GM18502 (cell line): ENCODE measurements around the gene SAG.

Source experiments
- ATAC-seq: cut with Tn5 transposase; IDR thresholded peaks from one replicate; pipeline ENCODE4 v1.9.1; 2021; ENCODE audit warnings: mild to moderate bottlenecking; ENCODE audit not compliant: unreplicated experiment, poor library complexity

Gene SAG

DNA sequence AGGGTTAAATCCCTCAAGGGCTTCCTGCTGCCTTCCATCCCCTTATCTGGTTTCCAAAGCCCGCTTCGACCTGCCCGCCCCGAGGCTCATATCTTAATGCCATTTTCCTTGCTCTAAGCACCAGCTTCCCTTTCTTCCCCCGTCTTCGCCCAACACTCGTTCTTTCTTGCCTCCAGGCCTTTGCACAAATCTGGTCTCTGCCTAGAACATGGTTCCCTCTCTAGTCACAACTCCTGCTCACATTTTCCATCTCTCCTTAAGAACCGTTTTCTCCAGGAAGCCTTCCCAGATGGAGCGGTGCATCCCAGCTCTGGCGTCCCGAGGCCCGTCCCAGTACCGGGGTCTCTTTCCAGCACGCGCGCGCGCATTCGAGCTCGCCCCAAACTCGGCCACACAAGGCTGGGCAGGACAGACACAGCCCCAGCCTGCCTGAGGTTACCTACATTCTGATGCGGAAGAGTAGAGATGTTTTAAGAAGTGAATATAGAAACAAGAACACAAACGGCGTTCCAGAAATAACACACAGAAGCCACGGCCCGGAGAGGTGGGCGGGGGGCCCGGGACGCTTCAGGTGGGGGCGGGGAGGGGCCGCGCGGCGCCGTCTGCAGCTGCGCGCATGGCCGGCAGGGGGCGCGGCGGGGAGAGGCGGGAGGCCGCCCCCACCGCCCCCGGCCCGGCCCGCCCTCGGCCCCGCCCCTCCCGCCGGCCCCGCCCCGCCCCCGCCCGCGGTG, 46.3 kb downstream of the SAG start, which contains the start of gene DGKD:
TSS of gene DGKD (plus strand) at position 726 of the 731 bp plus-strand sequence. CDS start 25 bp downstream, outside the sequence.
- peak; percentile 51 for ATAC-seq

DNA sequence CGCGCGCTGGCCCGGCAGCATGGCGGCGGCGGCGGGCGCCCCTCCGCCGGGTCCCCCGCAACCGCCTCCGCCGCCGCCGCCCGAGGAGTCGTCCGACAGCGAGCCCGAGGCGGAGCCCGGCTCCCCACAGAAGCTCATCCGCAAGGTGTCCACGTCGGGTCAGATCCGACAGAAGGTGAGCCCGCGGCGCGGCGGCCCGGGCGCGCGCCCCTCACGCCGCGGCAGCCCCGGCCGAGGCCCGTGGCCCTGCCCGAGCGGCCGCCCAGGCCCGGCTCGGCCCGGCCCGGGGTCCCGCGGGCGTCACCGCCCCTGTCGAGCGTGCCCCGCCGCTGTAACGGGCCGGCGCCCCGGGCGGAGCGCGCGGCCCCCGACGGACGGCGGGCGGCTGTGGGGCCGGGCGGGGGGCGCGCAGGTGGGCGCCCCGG, 46.9 kb downstream of the SAG start:
- peak; percentile 50 for ATAC-seq

DNA sequence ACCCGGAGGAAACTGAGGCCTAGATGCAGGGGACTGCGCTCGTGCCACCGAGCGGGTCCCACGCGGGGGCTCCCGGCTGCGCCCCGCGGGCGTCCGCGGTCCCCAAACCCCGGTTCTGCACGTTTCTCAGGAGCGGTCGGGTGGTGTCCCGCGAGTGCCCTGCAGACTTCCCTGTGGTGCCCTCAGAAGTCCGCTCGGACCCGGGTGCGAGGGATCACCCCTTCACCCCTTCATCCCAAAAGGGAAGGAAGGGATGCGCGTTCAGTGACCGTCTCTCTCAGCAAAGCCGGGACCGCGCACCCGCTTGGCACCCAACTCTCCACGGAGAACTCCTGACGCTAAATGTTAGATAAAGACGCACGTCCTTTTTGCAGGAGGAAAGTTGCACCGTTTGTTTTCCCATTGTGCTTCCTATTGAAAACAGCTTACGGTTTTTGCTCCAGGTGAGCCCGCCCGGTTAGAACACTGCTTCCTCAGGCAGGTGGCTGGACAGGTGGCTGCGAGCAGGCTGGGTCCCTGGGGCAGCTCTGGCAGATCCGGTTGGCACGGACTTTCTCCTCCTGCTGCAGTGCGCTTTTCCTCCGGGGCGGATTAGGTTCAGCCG, 47.5 kb downstream of the SAG start:
- no peak for ATAC-seq

DNA sequence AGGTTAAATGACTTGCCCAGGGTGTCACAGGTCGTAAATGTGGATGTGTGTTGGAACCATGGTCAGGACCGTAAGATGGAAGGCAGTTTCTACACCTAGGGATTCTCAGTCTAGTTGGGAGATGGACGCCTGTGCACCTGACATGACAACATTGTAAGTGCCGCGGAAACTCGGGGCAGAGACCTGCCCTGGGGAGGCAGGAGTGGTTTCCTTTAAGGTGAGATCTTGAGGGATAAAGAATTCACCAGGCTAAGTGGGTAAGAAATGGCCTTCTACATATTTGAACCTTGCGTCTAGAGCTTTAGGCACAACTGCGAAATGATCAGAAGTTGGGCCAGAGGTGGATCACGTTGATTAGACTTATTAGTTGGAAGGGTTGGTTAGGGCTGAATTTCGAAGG, 48.3 kb downstream of the SAG start:
- ATAC-seq, result no peak

DNA sequence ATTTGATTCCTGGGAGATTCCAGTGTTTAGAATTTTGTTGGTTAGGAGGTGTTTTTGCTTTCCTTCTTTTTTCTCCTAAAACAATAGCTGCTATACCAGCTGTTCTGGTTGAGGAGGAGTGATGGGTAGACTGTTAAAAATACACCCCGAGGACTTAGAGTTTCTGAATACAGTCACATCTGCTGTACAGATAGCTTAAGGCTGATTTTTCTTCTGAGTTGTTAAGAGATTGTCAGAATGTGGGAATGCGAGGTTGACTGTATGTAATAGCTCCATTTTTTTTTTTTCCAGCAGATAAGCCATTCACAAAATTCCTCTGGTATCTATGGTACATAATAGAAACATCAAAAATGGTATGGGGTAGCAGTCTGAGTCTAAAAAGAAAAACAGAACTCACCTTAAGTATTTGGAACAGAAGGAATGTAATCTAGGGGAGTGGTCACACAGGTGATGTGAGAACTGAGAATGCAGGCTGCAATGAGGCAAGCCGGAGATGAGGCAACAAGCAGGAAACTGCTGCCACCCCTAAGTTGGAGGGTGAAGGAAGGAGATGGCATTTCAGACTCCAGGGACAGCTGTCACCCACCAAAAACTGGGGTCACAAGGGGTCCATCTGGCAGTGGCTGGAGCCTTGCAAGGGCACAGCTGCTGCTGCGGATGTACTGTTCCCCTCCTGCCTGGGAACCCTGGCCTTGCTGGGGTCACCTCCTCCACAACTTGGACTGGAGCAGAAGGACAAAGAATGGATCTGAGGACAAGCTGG, 49.1 kb downstream of the SAG start:
- no peak for ATAC-seq

DNA sequence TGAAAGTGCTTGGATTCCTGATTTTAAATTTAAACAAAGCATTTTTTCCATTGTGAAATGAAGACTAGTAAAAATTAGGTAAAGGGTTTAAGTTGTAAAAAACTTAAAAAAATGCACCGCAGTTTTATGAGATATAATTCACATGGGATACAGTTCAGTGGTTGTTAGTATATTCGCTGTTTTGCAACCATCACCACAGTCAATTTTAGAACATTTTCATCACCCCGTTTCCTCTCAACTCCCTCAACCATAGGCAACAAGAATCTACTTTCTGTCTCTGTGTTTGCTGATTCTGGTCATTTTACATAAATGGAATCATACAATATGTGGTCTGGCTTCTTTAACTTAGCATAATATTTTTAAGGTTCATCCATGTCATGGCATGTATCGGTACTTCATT, 50.7 kb downstream of the SAG start:
- ATAC-seq, result no peak

DNA sequence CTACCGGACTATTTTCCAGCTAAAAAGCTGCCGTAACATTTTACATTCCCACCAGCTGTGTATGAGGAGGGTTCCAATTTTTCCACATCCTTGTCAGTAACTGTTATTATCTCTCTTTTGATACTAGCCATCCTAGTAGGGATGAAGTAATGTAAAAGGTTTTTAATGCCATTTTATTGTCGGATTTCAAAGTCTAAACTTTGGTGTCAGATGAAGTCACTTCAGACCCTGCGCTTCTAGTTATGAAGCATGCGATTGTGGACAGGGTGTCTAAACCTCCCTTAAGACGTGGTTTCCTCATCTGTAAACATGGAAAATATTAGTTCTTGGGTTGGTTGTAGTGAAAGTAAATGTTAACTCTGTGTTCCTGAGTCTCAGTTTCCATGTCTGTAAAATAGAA, 51.3 kb downstream of the SAG start:
- ATAC-seq, result no peak

DNA sequence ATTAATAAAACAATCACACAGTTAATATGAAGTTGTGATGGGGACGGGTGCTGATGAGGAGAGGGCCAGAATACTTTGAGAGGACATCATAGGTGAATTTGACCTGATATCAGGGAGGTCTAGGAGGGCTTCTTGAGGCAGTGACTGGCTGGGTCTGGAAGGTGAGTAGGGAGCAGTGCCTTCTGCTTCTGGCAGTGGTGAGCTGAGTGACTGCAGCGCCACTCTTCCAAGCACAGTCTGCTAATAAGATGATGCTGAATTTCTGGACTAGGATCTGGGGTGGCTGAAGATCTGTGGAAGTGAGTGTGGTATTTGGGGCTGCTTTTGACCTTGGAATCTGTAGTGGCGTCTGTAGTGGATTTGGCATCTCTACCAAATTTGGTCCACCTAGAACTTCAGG, 52.2 kb downstream of the SAG start:
- ATAC-seq, result no peak

DNA sequence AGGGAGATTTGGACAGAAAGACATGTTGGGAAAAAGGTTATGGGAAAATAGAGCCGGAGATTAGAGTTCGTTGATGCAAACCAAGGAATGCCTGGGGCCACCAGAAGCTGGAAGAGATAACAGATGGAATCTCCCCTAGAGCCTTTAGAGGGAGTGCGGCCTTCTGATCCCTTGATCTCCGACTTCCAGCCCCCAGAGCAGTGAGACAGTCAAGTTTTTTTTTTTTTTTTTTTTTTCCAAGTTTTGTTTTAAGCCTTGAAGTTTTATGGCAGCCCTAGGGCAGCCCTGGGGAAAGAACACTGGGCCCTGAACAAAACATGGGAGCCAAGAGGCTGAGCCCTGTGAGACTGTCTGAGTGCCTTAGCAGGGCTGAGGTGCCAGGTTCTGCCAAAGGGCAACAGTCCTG, 53.2 kb downstream of the SAG start:
- no peak for ATAC-seq

DNA sequence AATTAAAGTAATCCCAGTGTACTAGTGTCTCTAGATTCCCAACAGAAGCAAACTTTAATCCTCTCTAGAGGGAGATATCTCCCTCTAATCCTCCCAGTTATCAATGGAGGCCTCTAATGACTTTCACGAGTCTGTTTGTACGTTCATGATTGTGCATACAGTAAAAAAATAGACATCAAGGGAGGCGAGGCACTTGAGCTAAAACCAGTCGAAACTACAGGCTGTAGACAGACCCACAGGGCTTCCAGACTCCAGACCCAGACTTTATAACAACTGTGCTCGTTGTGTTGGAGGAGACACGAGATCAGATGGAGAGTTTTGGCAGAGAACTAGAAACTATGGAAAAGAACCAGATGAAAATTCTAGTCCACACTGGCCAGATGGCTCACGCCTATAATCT, 53.7 kb downstream of the SAG start:
- ATAC-seq, result no peak

DNA sequence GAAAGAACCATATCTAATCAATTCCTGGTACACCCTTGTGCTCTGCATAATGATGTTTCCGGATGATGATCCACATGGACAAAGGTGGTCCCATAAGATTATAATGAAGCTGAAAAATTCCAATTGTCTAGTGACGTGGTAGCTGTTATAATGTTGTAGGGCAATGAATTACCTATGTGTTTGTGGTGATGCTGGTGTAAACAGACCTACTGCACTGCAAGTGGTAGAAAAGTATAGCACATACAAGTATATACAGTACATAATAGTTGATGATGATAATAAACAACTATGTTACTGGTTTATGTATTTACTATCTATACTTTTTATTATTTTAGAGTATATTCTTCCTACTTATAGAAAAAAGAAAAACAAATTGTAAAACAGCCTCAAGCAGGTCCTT, 55.1 kb downstream of the SAG start:
- ATAC-seq, result no peak

DNA sequence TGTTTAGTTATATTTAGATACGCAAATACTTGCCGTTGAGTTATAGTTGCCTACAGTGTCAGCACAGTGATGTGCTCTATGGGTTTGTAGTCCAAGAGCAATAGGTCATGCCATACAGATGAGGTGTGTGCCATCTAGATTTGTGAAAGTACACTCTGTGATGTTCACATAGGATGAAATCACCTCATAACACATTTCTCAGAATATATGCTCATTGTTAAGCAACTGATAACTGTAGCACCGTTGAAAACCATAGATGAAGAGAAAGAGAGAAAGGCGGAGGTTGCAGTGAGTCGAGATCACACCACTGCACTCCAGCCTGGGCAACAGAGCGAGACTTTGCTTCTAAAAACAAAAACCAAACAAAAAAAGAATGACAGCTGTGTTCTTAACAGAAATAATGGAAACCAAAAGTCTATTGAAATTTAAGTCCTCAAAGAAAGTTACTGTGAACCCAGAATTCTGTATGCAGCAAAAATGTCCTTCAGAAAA, 56.2 kb downstream of the SAG start:
- ATAC-seq, result no peak

DNA sequence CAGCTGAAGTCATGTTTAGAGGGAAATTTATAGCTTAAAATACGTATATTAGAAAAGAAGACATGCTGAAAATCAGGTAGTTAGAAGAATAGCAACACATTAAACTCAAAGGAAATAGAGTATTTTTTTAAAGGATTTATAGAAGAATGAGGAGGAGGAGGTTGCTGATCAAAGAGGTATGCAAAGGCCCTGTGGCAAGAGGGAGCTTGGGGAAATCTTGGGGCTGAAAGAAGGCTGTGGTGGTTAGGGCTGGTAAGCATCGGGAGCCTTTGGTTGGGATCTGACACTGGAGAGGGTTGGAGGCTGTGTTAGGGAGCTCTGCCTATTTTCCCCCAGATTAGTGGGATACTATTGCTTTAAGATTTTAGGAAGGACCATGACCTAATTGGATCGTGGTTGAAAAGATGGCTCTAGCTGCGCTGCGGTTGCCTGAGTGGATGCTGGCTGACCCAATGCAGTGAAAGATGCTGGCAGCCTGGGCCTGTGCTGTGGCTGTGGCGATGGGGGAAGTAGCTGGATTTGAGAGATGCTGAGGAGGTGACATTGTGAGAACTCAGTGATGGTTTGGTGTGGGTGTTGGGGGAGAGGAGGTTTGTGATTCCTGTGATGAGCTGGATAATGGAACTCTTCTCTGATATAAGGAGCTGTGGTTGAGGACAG, 58.4 kb downstream of the SAG start:
- ATAC-seq, result no peak

DNA sequence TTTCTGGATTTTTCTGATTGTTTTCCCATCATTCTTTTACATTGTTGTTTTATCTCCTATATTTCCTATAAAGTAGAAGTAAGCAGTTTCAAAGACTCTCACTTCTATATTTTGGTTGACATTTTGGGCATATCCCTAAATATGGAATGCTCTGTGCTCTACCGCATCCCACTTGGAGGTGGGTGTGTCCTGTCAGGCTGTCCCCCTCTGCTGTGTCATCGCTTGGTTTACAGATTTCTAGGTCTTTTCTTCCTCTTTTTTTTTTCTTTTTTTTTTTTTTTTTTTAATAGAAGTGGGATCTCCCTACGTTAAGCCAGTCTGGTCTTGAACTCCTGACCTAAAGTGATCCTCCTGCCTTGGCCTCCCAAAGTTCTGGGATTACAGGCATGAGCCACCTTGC, 60.0 kb downstream of the SAG start:
- ATAC-seq, result no peak

DNA sequence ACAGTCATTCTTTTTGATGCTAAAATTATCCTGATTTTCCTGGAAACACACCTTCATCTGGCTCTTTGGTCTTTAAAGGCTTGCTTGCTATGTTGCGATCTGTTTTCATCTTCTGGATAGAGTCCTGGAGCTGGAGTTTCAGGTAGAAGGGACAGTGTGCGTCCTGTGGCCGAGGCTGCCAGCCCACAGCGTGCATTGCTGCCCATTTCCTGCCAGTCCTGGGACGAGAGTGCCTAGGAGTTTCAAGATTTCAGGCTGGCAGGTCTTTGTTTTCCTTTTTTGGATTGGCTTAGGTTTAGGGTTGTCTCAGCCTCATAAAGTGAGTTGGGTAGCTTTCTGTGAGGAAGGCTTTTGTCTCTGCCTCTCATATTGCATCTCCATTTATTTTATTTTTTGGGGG, 61.1 kb downstream of the SAG start:
- ATAC-seq, result no peak

DNA sequence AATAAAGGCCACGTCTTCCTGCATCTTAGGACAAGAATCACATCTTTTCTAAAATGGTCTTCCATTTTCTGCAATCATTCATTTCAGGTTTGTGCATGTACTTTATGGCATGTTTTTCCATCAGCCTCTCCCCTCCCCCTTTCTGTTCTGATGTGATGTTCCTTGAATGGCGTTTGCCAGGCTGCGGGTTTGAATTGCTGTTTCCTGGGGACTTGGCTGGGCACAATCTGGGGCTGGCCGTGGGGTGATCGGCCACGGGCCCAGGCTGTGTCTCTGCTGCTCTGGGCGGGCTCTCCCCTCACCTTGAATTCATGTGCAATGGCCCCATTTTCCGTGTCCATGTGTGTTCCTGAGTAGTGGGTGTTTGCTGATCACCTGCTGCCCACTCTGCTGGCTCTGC, 61.8 kb downstream of the SAG start:
- ATAC-seq, result no peak

DNA sequence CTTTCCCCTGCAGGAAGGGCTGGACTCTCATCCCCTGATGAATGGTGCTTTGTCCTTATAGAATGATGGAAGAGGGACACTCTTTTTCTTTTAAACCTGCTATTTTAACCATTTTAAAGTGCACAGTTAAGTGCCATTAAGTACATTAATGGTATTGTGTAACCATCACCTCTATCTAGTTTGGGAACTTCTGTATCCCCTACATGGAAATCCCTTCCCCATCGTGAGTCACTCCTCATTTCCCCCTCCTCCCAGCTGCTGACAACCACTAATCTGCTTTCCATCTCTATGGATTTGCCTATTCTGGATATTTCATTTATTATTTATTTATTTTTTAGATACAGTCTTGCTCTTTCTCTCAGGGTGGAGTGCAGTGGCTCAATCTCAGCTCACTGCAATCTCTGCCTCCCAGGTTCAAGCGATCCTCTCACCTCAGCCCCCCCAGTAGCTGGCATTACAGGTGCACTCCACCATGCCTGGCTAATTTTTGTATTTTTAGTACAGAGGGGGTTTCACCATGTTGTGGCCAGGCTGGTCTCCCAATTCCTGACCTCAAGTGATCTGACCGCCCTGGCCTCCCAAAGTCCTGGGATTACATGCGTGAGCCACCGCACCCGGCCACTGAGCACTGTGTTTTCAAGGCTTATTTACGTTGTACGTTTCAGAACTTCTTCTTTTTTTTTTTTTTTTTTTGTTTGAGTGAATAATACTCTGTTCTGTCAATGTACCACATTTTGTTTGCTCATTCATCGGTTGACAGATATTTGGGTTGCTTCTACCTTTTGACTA, 62.5 kb downstream of the SAG start:
- ATAC-seq, result no peak

DNA sequence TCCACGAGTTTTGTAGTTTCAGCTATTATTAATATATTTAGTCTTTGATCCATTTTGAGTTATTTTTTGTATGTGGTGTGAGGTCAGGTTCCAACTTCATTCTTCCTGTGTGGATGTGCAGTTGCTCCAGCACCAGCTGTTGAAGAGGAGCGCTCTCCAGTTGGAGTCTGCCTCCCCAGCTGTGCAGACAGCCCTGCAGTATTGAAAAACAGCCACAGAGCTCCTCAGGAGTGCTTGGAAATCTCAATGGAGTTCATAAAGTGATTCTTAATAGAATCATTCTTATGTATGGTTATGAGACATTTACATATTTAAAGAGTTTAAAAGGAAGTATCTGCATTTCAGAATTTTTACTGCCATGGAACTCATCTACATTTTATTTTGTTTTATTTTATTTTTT, 64.0 kb downstream of the SAG start:
- ATAC-seq, result no peak

DNA sequence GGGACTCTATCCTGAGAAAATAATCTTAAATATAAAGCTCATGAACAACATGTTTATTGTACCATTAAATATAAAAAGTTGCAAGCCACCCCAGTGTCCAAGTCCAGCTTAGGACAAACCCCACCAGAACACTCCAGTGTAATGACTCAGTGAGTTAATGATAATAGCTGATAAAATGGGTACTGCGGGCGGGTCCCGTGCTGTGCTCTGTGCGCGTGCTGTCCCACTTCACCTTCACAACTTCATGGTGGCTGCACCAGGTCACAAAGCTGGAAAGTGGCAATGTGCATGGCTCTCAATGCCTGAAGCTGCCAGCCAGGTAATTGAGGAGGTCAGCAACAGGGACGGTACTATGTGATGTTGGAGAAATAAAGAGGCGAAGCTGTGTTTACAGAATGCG, 65.2 kb downstream of the SAG start:
- ATAC-seq, result no peak

DNA sequence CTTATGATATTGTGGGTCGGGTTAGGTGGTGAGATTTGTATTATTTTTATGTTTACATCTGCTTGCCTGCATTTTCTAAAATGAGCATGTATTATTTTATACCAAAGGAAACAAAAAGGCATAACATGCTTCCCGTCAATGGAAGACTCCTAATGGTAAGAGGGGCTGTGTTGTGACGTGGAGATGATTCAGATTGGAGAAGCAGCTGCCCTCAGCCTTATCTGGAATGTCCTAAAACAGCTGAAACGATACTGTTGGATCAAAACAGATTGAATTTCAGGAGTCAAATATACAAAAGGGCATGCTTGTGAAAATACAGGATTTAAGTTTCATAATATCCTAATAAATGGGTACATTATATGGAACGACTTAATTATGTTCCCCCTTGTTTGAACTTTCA, 65.7 kb downstream of the SAG start:
- no peak for ATAC-seq
